BE2C (cell line): Measurements from ENCODE around the gene RAB34.

Experiments
- DNase-seq: peaks from one replicate; pipeline ENCODE4 v3.0.0-alpha.2; 2020
- H3K27me3 ChIP-seq: fragments of 250-450 bp; sonication (Bioruptor Pico); 2 replicates; pipeline ENCODE4 v1.5.1; 2020; ENCODE audit warnings: mild to moderate bottlenecking
- H3K36me3 ChIP-seq: fragments of 250-450 bp; sonication (Bioruptor Pico); 2 replicates; pipeline ENCODE4 v1.5.1; 2020; ENCODE audit warnings: mild to moderate bottlenecking
- H3K4me1 ChIP-seq: fragments of 250-450 bp; sonication (Bioruptor Pico); 2 replicates; pipeline ENCODE4 v1.5.1; 2020
- H3K4me3 ChIP-seq: 2 replicates; pipeline ENCODE4 v1.5.1; 2011; ENCODE audit warnings: low read depth, low read length
- H3K9me3 ChIP-seq: fragments of 250-450 bp; sonication (Bioruptor Pico); 2 replicates; pipeline ENCODE4 v1.5.1; 2020
- TF ChIP-seq, protein P1 (sequence below): IDR thresholded peaks from 2 replicates; pipeline ENCODE4 v1.5.1; 2012; ENCODE audit warnings: mild to moderate bottlenecking, low read depth, low read length

The RAB34 gene

DNA sequence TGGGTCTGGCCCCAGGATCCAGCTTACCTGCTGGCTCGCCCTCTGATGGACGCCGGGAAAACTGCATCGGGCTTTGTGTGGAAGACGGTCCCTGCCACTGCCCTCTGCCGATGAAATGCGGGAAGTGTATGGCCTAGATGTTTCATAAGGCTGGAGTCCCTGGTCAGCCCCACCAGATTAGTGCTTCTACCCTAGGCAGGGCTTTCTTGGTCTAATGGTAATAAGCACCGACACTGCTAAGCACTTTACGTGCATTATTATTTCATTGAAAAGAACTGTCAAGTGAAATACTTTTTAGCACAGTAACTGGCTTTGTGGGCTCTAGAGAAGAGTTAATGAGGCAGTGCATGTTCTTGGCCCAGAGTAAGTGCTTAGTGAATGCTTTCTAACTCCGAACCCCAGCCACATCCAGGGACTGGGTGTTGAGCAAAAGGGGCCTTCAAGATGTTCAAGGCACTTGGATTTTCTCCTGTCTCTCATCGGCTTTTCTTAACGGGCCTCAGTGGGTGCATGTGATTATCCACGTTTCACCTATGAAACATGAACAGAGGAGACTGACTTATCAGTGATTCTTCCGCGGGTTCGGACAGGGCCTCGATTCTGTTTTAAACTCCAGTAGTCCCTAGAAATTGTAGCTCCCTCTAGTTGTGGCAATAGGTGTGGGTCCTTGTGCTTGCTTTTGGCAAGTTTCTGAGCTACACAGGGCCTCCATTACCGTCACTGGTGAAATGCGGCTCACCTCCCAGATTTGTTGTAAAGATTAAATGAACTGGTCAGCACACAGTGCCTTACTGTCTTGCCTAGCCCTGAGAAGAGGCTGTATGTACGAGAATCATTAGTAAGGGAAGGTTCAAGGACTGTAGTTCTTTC is 32.7 kb upstream of the RAB34 start:
- DNase-seq = peak; percentile 87
- no peaks in the 10 kb centered on the region for H3K27me3 ChIP-seq
- no peak overlapping the region for H3K4me3 ChIP-seq
- TF ChIP-seq, protein P1, sequence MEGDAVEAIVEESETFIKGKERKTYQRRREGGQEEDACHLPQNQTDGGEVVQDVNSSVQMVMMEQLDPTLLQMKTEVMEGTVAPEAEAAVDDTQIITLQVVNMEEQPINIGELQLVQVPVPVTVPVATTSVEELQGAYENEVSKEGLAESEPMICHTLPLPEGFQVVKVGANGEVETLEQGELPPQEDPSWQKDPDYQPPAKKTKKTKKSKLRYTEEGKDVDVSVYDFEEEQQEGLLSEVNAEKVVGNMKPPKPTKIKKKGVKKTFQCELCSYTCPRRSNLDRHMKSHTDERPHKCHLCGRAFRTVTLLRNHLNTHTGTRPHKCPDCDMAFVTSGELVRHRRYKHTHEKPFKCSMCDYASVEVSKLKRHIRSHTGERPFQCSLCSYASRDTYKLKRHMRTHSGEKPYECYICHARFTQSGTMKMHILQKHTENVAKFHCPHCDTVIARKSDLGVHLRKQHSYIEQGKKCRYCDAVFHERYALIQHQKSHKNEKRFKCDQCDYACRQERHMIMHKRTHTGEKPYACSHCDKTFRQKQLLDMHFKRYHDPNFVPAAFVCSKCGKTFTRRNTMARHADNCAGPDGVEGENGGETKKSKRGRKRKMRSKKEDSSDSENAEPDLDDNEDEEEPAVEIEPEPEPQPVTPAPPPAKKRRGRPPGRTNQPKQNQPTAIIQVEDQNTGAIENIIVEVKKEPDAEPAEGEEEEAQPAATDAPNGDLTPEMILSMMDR = peak; percentile 89
- peaks cover 25% of the 10 kb centered on the region for H3K36me3 ChIP-seq
- H3K9me3 ChIP-seq = no peaks in the 10 kb centered on the region
- peaks cover 12% of the 10 kb centered on the region for H3K4me1 ChIP-seq

DNA sequence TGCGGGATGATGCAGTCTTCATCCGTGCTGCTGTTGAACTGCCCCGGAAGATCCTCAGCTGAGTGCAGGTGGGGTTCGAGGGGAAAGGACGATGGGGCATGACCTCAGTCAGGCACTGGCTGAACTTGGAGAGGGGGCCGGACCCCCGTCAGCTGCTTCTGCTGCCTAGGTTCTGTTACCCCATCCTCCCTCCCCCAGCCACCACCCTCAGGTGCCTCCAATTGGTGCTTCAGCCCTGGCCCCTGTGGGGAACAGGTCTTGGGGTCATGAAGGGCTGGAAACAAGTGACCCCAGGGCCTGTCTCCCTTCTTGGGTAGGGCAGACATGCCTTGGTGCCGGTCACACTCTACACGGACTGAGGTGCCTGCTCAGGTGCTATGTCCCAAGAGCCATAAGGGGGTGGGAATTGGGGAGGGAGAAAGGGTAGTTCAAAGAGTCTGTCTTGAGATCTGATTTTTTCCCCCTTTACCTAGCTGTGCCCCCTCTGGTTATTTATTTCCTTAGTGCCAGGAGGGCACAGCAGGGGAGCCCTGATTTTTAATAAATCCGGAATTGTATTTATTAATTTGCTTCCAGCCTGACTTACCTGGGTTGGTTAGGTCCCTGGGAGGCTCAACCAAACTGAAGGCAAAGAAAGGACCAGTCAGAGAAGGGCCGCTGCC is 32.0 kb upstream of the RAB34 start:
- Histone ChIP-seq H3K4me1 (peaks cover 12% of the 10 kb centered on the region), H3K4me3 (no peak overlapping the region), H3K27me3 (no peaks in the 10 kb centered on the region), H3K9me3 (no peaks in the 10 kb centered on the region), H3K36me3 (peaks cover 25% of the 10 kb centered on the region)
- DNase-seq = no peak
- TF ChIP-seq, protein P1 = no peak

DNA sequence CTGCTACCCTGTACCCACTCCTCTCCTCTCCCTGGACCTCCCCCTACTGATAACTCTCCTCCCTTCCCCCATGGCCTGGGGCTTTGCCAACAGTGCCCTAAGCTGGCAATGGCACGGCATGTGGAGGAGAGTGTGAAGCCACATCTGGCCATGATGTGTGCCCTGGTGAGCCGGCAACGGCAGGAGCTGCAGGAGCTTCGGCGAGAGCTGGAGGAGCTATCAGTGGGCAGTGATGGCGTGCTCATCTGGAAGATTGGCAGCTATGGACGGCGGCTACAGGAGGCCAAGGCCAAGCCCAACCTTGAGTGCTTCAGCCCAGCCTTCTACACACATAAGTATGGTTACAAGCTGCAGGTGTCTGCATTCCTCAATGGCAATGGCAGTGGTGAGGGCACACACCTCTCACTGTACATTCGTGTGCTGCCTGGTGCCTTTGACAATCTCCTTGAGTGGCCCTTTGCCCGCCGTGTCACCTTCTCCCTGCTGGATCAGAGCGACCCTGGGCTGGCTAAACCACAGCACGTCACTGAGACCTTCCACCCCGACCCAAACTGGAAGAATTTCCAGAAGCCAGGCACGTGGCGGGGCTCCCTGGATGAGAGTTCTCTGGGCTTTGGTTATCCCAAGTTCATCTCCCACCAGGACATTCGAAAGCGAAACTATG is 31.3 kb upstream of the RAB34 start:
- DNase-seq = no peak
- TF ChIP-seq, protein P1 = no peak
- Histone ChIP-seq H3K27me3 (no peaks in the 10 kb centered on the region), H3K9me3 (no peaks in the 10 kb centered on the region), H3K4me1 (peaks cover 12% of the 10 kb centered on the region), H3K36me3 (peaks cover 25% of the 10 kb centered on the region), H3K4me3 (no peak overlapping the region)

DNA sequence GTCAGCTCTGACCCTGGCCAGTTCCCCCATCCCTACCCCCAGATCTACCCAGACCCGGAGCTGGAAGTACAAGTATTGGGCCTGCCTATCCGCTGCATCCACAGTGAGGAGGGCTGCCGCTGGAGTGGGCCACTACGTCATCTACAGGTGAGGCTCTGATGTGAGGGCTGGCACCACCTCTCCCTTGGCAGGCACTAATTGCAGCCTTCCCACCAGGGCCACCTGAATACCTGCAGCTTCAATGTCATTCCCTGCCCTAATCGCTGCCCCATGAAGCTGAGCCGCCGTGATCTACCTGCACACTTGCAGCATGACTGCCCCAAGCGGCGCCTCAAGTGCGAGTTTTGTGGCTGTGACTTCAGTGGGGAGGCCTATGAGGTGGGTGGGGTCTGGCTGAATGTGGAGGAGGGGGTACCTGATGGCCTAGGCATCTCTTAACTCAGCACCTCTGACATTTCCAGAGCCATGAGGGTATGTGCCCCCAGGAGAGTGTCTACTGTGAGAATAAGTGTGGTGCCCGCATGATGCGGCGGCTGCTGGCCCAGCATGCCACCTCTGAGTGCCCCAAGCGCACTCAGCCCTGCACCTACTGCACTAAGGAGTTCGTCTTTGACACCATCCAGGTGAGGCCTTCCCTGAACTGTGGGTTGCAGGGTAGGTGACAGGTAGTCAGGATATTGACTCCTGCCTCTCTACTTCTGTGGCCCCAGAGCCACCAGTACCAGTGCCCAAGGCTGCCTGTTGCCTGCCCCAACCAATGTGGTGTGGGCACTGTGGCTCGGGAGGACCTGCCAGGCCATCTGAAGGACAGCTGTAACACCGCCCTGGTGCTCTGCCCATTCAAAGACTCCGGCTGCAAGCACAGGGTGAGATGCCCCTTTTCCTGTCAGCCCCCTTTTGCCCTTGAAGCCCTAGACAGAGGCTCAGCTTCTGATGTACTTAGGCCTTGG is 30.4 kb upstream of the RAB34 start:
- no peak overlapping the region for H3K4me3 ChIP-seq
- peaks cover 25% of the 10 kb centered on the region for H3K36me3 ChIP-seq
- TF ChIP-seq, protein P1 = no peak
- no peak for DNase-seq
- H3K27me3 ChIP-seq = no peaks in the 10 kb centered on the region
- H3K4me1 ChIP-seq = peaks cover 12% of the 10 kb centered on the region
- H3K9me3 ChIP-seq = no peaks in the 10 kb centered on the region

DNA sequence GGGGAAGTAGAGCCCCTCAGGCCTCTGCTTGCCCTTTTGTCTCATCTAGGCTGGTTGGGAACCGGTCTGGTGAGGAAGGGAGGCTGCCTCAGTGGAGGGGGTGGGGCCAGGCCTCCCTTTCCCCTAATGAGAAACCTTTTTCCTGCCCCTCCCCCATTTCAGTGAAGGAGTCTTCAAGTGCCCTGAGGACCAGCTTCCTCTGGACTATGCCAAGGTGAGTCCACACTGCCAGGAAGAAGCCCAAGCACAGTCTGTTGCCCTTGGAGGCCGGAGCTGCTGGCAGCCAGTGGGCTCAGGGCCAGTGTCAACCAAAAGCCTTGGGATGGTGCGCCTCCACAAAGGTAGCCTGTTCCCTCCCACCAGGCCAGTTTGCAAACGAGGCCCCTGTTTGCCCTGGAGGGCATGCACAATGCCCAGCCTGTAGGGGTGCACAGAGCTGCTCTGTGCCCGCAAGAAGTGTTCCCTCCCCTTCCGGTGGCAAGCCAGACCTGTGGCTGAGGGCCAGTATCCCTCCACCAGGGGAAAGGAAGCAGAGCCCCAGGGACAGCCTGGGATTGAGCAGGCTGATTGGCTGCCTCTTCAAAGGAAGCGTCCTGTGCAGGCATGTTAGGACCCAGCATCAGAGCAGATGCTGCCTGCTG is 29.5 kb upstream of the RAB34 start:
- peaks cover 12% of the 10 kb centered on the region for H3K4me1 ChIP-seq
- no peak overlapping the region for H3K4me3 ChIP-seq
- no peaks in the 10 kb centered on the region for H3K9me3 ChIP-seq

More for the DNA sequence above, 29.5 kb upstream of the RAB34 start:
- DNase-seq = peak; percentile 64
- Histone ChIP-seq H3K36me3 (peaks cover 25% of the 10 kb centered on the region), H3K27me3 (no peaks in the 10 kb centered on the region)
- TF ChIP-seq, protein P1 = no peak
